Panc1 (cell line): ENCODE data around the gene FRMD8. TPM values are rescaled to one million over a fixed set of nuclear protein-coding genes. Genes with fewer than 3 reads are reported as not detected.

Experiments used
- ATAC-seq: fragments of 200-7000 bp; cut with Tn5 transposase; 2 replicates; pipeline ENCODE4 v1.9.1; 2020; ENCODE audit warnings: mild to moderate bottlenecking, moderate library complexity
- BruUV-seq: library from RNA; stranded (reverse); fragments of 400-500 nt; replicated peaks from 2 replicates; lab custom pipeline; 2021; lab: Mats Ljungman, UMichigan
- CTCF ChIA-PET: fragments of 300-600 bp; sonication (Branson Sonifier 250); formaldehyde crosslinking; loops from one replicate; lab custom pipeline; 2022; ENCODE audit warnings: antibody characterized with exemption; lab: Charles Lee
- POLR2A ChIA-PET: fragments of 300-600 bp; sonication (Branson Sonifier 250); formaldehyde crosslinking; loops from one replicate; lab custom pipeline; 2022; ENCODE audit warnings: antibody characterized with exemption; lab: Charles Lee
- DNase-seq: peaks from one replicate; pipeline ENCODE4 v3.0.0-alpha.2; 2010; ENCODE audit warnings: low read depth, low spot score
- H3K27ac ChIP-seq: 2 replicates; pipeline ENCODE4 v1.5.1; 2011; ENCODE audit warnings: mild to moderate bottlenecking, low read length, inconsistent platforms
- H3K27me3 ChIP-seq: fragments of 200-500 bp; sonication (Bioruptor generic); 2 replicates; pipeline ENCODE4 v1.6.0; 2014; ENCODE audit warnings: low read length, inconsistent platforms; ENCODE audit not compliant: control insufficient read depth, insufficient read depth
- H3K36me3 ChIP-seq: fragments of 200-500 bp; sonication (Bioruptor generic); 2 replicates; pipeline ENCODE4 v1.5.1; 2014; ENCODE audit warnings: inconsistent platforms, mild to moderate bottlenecking, low read length, moderate library complexity; ENCODE audit not compliant: control insufficient read depth, insufficient read depth
- H3K4me1 ChIP-seq: 2 replicates; pipeline ENCODE4 v1.5.1; 2011; ENCODE audit warnings: inconsistent platforms, mild to moderate bottlenecking, low read length, moderate library complexity; ENCODE audit not compliant: control insufficient read depth, insufficient read depth
- H3K4me3 ChIP-seq, 2 experiments: 2 replicates each; pipeline ENCODE4 v1.5.1; 2011 to 2012; ENCODE audit warnings: low read depth in 2 of 2, low read length in 2 of 2, mild to moderate bottlenecking in 2 of 2, inconsistent platforms in 1 of 2, moderate library complexity in 1 of 2
- H3K9me3 ChIP-seq: fragments of 200-500 bp; sonication (Bioruptor generic); 2 replicates; pipeline ENCODE4 v1.5.1; 2014; ENCODE audit warnings: low read depth, mild to moderate bottlenecking, inconsistent platforms, low read length, moderate library complexity; ENCODE audit not compliant: control insufficient read depth, insufficient read depth
- CTCF ChIP-seq: fragments of 450-650 bp; IDR thresholded peaks from 2 replicates; pipeline ENCODE4 v1.5.1; 2017; ENCODE audit warnings: mild to moderate bottlenecking
- POLR2AphosphoS5 ChIP-seq: IDR thresholded peaks from 2 replicates; pipeline ENCODE4 v1.6.1; 2012; ENCODE audit warnings: mild to moderate bottlenecking, low read depth, low read length, moderate library complexity
- REST ChIP-seq, 2 experiments: IDR thresholded peaks; 2 replicates each; pipeline ENCODE4 v1.6.1; 2011 to 2012; ENCODE audit warnings: low read depth in 2 of 2, control low read depth in 1 of 2, low read length in 1 of 2, mild to moderate bottlenecking in 1 of 2, moderate library complexity in 1 of 2; ENCODE audit not compliant: insufficient read depth in 1 of 2
- SIN3A ChIP-seq: IDR thresholded peaks from 2 replicates; pipeline ENCODE4 v1.6.1; 2012; ENCODE audit warnings: low read depth, mild to moderate bottlenecking, low read length, moderate library complexity, borderline replicate concordance; ENCODE audit not compliant: insufficient read depth
- TCF7L2 ChIP-seq: IDR thresholded peaks from 2 replicates; pipeline ENCODE4 v1.6.1; 2011; ENCODE audit warnings: mild to moderate bottlenecking, low read depth, low read length, inconsistent platforms
- in situ Hi-C: cut with HindIII; loops from 2 replicates; pipeline ENCODE4 v1.10.0; 2016; ENCODE audit warnings: low sequenced_read_pairs, low pct_unique_long_range_greater_than_20kb
- intact Hi-C: fragments of 100-400 bp; cut with micrococcal nuclease; formaldehyde crosslinking; loops from one replicate; pipeline ENCODE4 v1.10.0; 2022; ENCODE audit not compliant: unreplicated experiment
- total RNA-seq: library from RNA; stranded (reverse); gene quantifications from one replicate; pipeline ENCODE4 v1.2.1, GENCODE V29; 2021; ENCODE audit not compliant: unreplicated experiment

The FRMD8 gene
- total RNA-seq, 1 experiment from 2014 or later, result 85.8 TPM

- DNase-seq, result no peak
- ChIA-PET POLR2A (interaction anchor here (0.5 to 3.5 kb wide), 9 partner anchors 22 to 279 kb away, joined by 3 to 23 read pairs (median 6); partner anchors contain the start of genes MALAT1 and NEAT1), CTCF (interaction anchor here (0.7 to 1.7 kb wide), 3 partner anchors 10 to 28 kb away, joined by 3 to 6 read pairs (median 4); no protein-coding TSS in a partner anchor)
- no peak overlapping the region for H3K4me3 ChIP-seq
- intact Hi-C loops (no loop called here), in situ Hi-C loops (no loop called here)
- peaks cover 100% of the 10 kb centered on the region for H3K4me1 ChIP-seq
- H3K9me3 ChIP-seq, result no peaks in the 10 kb centered on the region
- H3K27me3 ChIP-seq, result no peaks in the 10 kb centered on the region
- peak; percentile 14; the same call in 1 of the 2 replicates for ATAC-seq
- TF ChIP-seq SIN3A (no peak), CTCF (no peak), TCF7L2 (no peak), POLR2AphosphoS5 (no peak), REST (IDR thresholded peaks at IDR 0.05; ENCODE audit: insufficient read depth in 1 of 2, low read depth in 2 of 2, low read length in 1 of 2) (no peak)
- BruUV-seq, result TSS peak; percentile 13
- no peaks in the 10 kb centered on the region for H3K36me3 ChIP-seq
- peak overlapping the region; percentile 93 for H3K27ac ChIP-seq
Measured at GRCh38 chr11:65444314-65445051, 58.0 kb downstream of the FRMD8 start.

GRCh38 chr11:65445101-65445603 is 58.7 kb downstream of the FRMD8 start:
- DNase-seq (no peak), ATAC-seq (peak; percentile 21)
- Histone ChIP-seq H3K9me3 (no peaks in the 10 kb centered on the region), H3K4me1 (peaks cover 94% of the 10 kb centered on the region), H3K27ac (peak overlapping the region; percentile 93), H3K4me3 (no peak overlapping the region; a peak in 1 of 4 replicates), H3K36me3 (no peaks in the 10 kb centered on the region), H3K27me3 (no peaks in the 10 kb centered on the region)
- CTCF ChIA-PET, result interaction anchor here (1.7 kb wide), 1 partner anchor 24 kb away, joined by 4 read pairs; no protein-coding TSS in a partner anchor
- intact Hi-C loops, result no loop called here
- POLR2A ChIA-PET, result interaction anchor here (0.6 to 3.5 kb wide), 6 partner anchors 26 to 157 kb away, joined by 4 to 8 read pairs (median 6); no protein-coding TSS in a partner anchor
- TF ChIP-seq TCF7L2 (no peak), REST (IDR thresholded peaks at IDR 0.05; ENCODE audit: insufficient read depth in 1 of 2, low read depth in 2 of 2, low read length in 1 of 2) (no peak), SIN3A (no peak), POLR2AphosphoS5 (peak; percentile 53), CTCF (no peak)
- no TSS peak for BruUV-seq
- in situ Hi-C loops, result no loop called here
